H9 (cell line): Measurements from ENCODE around the gene DGKB. TPM values are rescaled to one million over a fixed set of nuclear protein-coding genes. Genes with fewer than 3 reads are reported as not detected.

Experiments
- DNase-seq: peaks from one replicate; pipeline ENCODE4 v3.0.0-alpha.2; 2017
- H2AFZ ChIP-seq: one replicate; pipeline ENCODE4 v1.6.1; 2013; ENCODE audit warnings: mild to moderate bottlenecking, low read length, control low read depth, moderate library complexity
- H2AK5ac ChIP-seq: 2 replicates; pipeline ENCODE4 v1.6.1; 2013; ENCODE audit warnings: low read length, control low read depth, mixed read lengths; ENCODE audit not compliant: insufficient read length
- H2BK120ac ChIP-seq: one replicate; pipeline ENCODE4 v1.6.1; 2013; ENCODE audit warnings: low read depth, mild to moderate bottlenecking, low read length, control low read depth, inconsistent platforms; ENCODE audit not compliant: poor library complexity, severe bottlenecking
- H2BK12ac ChIP-seq: 2 replicates; pipeline ENCODE4 v1.6.1; 2013; ENCODE audit warnings: low read length, control low read depth, mixed read lengths, low read depth; ENCODE audit not compliant: insufficient read length
- H2BK15ac ChIP-seq: 2 replicates; pipeline ENCODE4 v1.6.1; 2013; ENCODE audit warnings: low read depth, low read length, control low read depth
- H2BK20ac ChIP-seq: one replicate; pipeline ENCODE4 v1.6.1; 2013; ENCODE audit warnings: low read depth, mild to moderate bottlenecking, low read length, control low read depth, inconsistent platforms; ENCODE audit not compliant: poor library complexity, severe bottlenecking
- H2BK5ac ChIP-seq: 2 replicates; pipeline ENCODE4 v1.6.1; 2013; ENCODE audit warnings: low read length, control low read depth, mixed read lengths; ENCODE audit not compliant: insufficient read length
- H3K14ac ChIP-seq: 2 replicates; pipeline ENCODE4 v1.6.1; 2013; ENCODE audit warnings: low read length, control low read depth; ENCODE audit not compliant: insufficient read depth
- H3K18ac ChIP-seq: 2 replicates; pipeline ENCODE4 v1.6.1; 2013; ENCODE audit warnings: low read depth, mild to moderate bottlenecking, mixed read lengths, low read length, control low read depth; ENCODE audit not compliant: insufficient read length
- H3K23ac ChIP-seq: 2 replicates; pipeline ENCODE4 v1.6.1; 2013; ENCODE audit warnings: low read length, control low read depth, mixed read lengths, low read depth; ENCODE audit not compliant: insufficient read length
- H3K23me2 ChIP-seq: 2 replicates; pipeline ENCODE4 v1.6.1; 2013; ENCODE audit warnings: low read depth, mild to moderate bottlenecking, mixed read lengths, low read length, control low read depth; ENCODE audit not compliant: insufficient read length, poor library complexity, severe bottlenecking
- H3K27ac ChIP-seq: 2 replicates; pipeline ENCODE4 v1.5.1; 2013; ENCODE audit warnings: low read length, control low read depth, mixed read lengths, low read depth; ENCODE audit not compliant: insufficient read length
- H3K27me3 ChIP-seq: 2 replicates; pipeline ENCODE4 v1.6.1; 2013; ENCODE audit warnings: low read length, control low read depth, inconsistent platforms; ENCODE audit not compliant: insufficient read depth
- H3K4ac ChIP-seq: 2 replicates; pipeline ENCODE4 v1.6.1; 2013; ENCODE audit warnings: low read depth, mild to moderate bottlenecking, control low read depth, inconsistent platforms, low read length, moderate library complexity
- H3K4me1 ChIP-seq: 2 replicates; pipeline ENCODE4 v1.6.1; 2013; ENCODE audit warnings: low read length, control low read depth, inconsistent platforms; ENCODE audit not compliant: insufficient read depth
- H3K4me2 ChIP-seq: 2 replicates; pipeline ENCODE4 v1.6.1; 2013; ENCODE audit warnings: low read length, control low read depth, mixed read lengths; ENCODE audit not compliant: insufficient read length, insufficient read depth
- H3K56ac ChIP-seq: 2 replicates; pipeline ENCODE4 v1.6.1; 2013; ENCODE audit warnings: low read depth, mild to moderate bottlenecking, mixed read lengths, low read length, control low read depth; ENCODE audit not compliant: insufficient read length
- H3K79me1 ChIP-seq: 2 replicates; pipeline ENCODE4 v1.6.1; 2013; ENCODE audit warnings: low read depth, mild to moderate bottlenecking, moderate library complexity, low read length, control low read depth, inconsistent platforms; ENCODE audit not compliant: insufficient read depth, poor library complexity, severe bottlenecking
- H3K79me2 ChIP-seq: 2 replicates; pipeline ENCODE4 v1.6.1; 2013; ENCODE audit warnings: low read length, control low read depth, inconsistent platforms; ENCODE audit not compliant: insufficient read depth
- H3K9ac ChIP-seq: 2 replicates; pipeline ENCODE4 v1.6.1; 2013; ENCODE audit warnings: low read length, control low read depth, mixed read lengths; ENCODE audit not compliant: insufficient read length; ENCODE audit errors: extremely low read depth
- H3K9me3 ChIP-seq: one replicate; pipeline ENCODE4 v1.6.1; 2013; ENCODE audit warnings: low read depth, low read length, inconsistent platforms; ENCODE audit not compliant: control insufficient read depth
- H3T11ph ChIP-seq: one replicate; pipeline ENCODE4 v1.6.1; 2013; ENCODE audit warnings: mild to moderate bottlenecking, low read length, control low read depth, inconsistent platforms
- H4K20me1 ChIP-seq: one replicate; pipeline ENCODE4 v1.6.1; 2013; ENCODE audit not compliant: control insufficient read depth, insufficient read length, insufficient read depth
- H4K5ac ChIP-seq: 2 replicates; pipeline ENCODE4 v1.6.1; 2013; ENCODE audit warnings: low read depth, mild to moderate bottlenecking, mixed read lengths, low read length, control low read depth; ENCODE audit not compliant: insufficient read length
- H4K8ac ChIP-seq: replicated peaks from 2 replicates; pipeline ENCODE4 v1.6.1; 2013; ENCODE audit warnings: low read length, control low read depth, mixed read lengths, low read depth; ENCODE audit not compliant: insufficient read length
- H4K91ac ChIP-seq: 2 replicates; pipeline ENCODE4 v1.6.1; 2013; ENCODE audit warnings: low read depth, mild to moderate bottlenecking, moderate library complexity, mixed read lengths, low read length, control low read depth; ENCODE audit not compliant: insufficient read length
- H3K27ac Mint-ChIP-seq, 3 experiments: 2 replicates in 2 of 3; 3 replicates in 1 of 3; pipeline ENCODE4 v1.8.0; 2020 to 2021; ENCODE audit warnings: mixed read lengths in 3 of 3, mild to moderate bottlenecking in 1 of 3, moderate library complexity in 1 of 3
- H3K27me3 Mint-ChIP-seq: 2 replicates; pipeline ENCODE4 v1.8.0; 2021; ENCODE audit warnings: low read depth, mild to moderate bottlenecking, moderate library complexity, mixed read lengths
- H3K36me3 Mint-ChIP-seq, 3 experiments: 2 replicates in 2 of 3; 3 replicates in 1 of 3; pipeline ENCODE4 v1.8.0; 2020 to 2021; ENCODE audit warnings: low read depth in 3 of 3, mixed read lengths in 3 of 3; ENCODE audit not compliant: insufficient read depth in 1 of 3
- H3K4me1 Mint-ChIP-seq, 2 experiments: 2 replicates each; pipeline ENCODE4 v1.8.0; 2020; ENCODE audit warnings: mixed read lengths in 2 of 2
- H3K4me3 Mint-ChIP-seq, 2 experiments: 2 replicates in 1 of 2; 3 replicates in 1 of 2; pipeline ENCODE4 v1.8.0; 2020 to 2021; ENCODE audit warnings: mild to moderate bottlenecking in 2 of 2, mixed read lengths in 2 of 2, moderate library complexity in 1 of 2
- H3K9me3 Mint-ChIP-seq, 2 experiments: 2 replicates in 1 of 2; 3 replicates in 1 of 2; pipeline ENCODE4 v1.8.0; 2020; ENCODE audit warnings: mild to moderate bottlenecking in 2 of 2, mixed read lengths in 2 of 2, moderate library complexity in 1 of 2
- WGBS: extraction: QIAGEN DNeasy Blood & Tissue Kit; methylation state at CpG from one replicate; pipeline ENCODE4 v1.1.7; 2013; ENCODE audit warnings: missing lambda C conversion rate, low lambda C conversion rate, mixed read lengths; ENCODE audit not compliant: insufficient read length; ENCODE audit errors: extremely low coverage; 5-methylcytosine and 5-hydroxymethylcytosine counted together
- total RNA-seq: library from RNA; stranded (reverse); gene quantifications from 2 replicates; pipeline ENCODE4 v1.2.1, GENCODE V29; 2021
- TF ChIP-seq, protein P1 (sequence below): fragments of 200-600 bp; sonication (generic); conservative IDR thresholded peaks from 3 replicates; pipeline ENCODE4 v1.8.0; 2021; ENCODE audit warnings: antibody characterized with exemption, mild to moderate bottlenecking

DGKB gene
- total RNA-seq, 1 experiment from 2014 or later = 0.26 TPM

DNA sequence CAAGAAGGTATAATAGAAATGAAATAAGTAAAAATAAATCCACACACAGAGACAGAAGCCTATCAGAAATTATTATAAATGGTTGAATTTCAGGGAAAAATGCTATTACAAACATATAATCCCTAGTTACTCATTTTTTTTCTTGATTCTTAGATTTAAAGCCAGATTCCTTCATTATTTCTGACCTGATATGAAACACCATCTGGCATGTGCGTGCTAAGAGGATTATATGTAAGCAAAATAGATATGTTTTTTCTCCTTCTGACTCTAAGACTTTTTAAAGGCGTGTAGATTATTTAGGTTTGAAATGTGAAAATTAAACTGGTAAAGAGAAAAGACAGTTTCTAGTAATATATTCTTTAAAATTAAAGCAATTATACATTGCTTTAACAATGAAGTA, 676.4 kb downstream of the DGKB start:
- Histone ChIP-seq H2BK5ac (no peak overlapping the region), H3K79me1 (no peaks in the 10 kb centered on the region), H3K14ac (no peak overlapping the region), H3K9me3 (no peaks in the 10 kb centered on the region), H3K27me3 (no peaks in the 10 kb centered on the region), H4K91ac (no peak overlapping the region), H2BK120ac (no peak overlapping the region), H2BK15ac (no peak overlapping the region), H4K20me1 (no peaks in the 10 kb centered on the region), H3K9ac (no peak overlapping the region), H4K8ac (no peak overlapping the region), H3T11ph (no peak overlapping the region), H2BK20ac (no peak overlapping the region), H2AFZ (no peak overlapping the region), H3K27ac (no peak overlapping the region), H3K4ac (no peak overlapping the region), H3K79me2 (no peaks in the 10 kb centered on the region), H3K4me2 (no peak overlapping the region), H3K18ac (no peak overlapping the region), H2BK12ac (no peak overlapping the region), H3K23me2 (no peaks in the 10 kb centered on the region), H4K5ac (no peak overlapping the region), H3K4me1 (no peaks in the 10 kb centered on the region; the same call in 1 of the 2 replicates), H3K23ac (no peak overlapping the region), H2AK5ac (no peak overlapping the region), H3K56ac (no peak overlapping the region)
- H3K4me3 Mint-ChIP-seq = no peak overlapping the region
- WGBS = no CpG with 5 or more reads among the region's 2 CpGs
- DNase-seq = no peak
- H3K9me3 Mint-ChIP-seq = no peaks in the 10 kb centered on the region
- no peaks in the 10 kb centered on the region for H3K36me3 Mint-ChIP-seq
- TF ChIP-seq, protein P1, sequence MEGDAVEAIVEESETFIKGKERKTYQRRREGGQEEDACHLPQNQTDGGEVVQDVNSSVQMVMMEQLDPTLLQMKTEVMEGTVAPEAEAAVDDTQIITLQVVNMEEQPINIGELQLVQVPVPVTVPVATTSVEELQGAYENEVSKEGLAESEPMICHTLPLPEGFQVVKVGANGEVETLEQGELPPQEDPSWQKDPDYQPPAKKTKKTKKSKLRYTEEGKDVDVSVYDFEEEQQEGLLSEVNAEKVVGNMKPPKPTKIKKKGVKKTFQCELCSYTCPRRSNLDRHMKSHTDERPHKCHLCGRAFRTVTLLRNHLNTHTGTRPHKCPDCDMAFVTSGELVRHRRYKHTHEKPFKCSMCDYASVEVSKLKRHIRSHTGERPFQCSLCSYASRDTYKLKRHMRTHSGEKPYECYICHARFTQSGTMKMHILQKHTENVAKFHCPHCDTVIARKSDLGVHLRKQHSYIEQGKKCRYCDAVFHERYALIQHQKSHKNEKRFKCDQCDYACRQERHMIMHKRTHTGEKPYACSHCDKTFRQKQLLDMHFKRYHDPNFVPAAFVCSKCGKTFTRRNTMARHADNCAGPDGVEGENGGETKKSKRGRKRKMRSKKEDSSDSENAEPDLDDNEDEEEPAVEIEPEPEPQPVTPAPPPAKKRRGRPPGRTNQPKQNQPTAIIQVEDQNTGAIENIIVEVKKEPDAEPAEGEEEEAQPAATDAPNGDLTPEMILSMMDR = no peak
- peaks cover 6% of the 10 kb centered on the region in 2 experiments; a peak in 2 of 4 replicates for H3K4me1 Mint-ChIP-seq
- no peak overlapping the region for H3K27ac Mint-ChIP-seq
- H3K27me3 Mint-ChIP-seq = no peaks in the 10 kb centered on the region
